Endothelial cell of umbilical vein (primary cell): ENCODE results near the gene SSR4.

Experiments
- POLR2A ChIP-seq: IDR thresholded peaks from 2 replicates; pipeline ENCODE4 v1.6.1; 2012; ENCODE audit warnings: low read depth, mild to moderate bottlenecking, control low read depth, low read length
- TF ChIP-seq, protein P1 (sequence below): IDR thresholded peaks from 2 replicates; pipeline ENCODE4 v1.6.1; 2011; ENCODE audit not compliant: insufficient read depth, insufficient read length

DNA sequence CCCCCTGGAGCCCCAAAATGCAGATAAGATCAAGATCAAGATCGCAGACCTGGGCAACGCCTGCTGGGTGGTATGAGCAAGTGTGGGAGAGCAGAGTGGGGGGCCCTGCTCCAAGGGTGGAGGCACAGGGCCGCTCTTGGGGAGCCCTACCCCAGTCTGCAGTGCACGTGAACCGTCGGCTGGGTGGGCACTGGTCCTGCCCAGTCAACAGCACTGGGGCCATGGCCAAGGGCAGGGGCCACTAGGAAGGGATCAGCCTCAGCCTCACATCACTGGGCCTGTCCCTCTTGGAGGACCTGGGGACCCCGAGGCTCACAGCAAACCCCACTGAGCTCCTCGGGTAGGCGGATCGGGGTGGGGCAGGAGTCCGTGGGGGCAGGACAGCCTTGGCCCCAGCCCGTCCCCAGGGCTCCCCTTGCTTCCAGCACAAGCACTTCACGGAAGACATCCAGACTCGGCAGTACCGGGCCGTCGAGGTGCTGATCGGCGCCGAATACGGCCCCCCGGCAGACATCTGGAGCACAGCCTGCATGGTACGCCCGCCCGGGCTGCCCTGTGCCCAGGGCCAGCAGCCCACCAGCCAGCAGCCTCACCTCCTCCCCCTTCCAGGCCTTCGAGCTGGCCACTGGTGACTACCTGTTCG, 10.0 kb upstream of the SSR4 start:
- TF ChIP-seq, protein P1, sequence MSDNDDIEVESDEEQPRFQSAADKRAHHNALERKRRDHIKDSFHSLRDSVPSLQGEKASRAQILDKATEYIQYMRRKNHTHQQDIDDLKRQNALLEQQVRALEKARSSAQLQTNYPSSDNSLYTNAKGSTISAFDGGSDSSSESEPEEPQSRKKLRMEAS, result no peak
- no peak for TF ChIP-seq POLR2A
